ENCODE data around the gene ZNF254. TPM values are rescaled to one million over a fixed set of nuclear protein-coding genes. Genes with fewer than 3 reads are reported as not detected.

Gene ZNF254
- total RNA-seq, 4 donors from 2014 or later = 6.1 to 18.3 (median 8.8) TPM

DNA sequence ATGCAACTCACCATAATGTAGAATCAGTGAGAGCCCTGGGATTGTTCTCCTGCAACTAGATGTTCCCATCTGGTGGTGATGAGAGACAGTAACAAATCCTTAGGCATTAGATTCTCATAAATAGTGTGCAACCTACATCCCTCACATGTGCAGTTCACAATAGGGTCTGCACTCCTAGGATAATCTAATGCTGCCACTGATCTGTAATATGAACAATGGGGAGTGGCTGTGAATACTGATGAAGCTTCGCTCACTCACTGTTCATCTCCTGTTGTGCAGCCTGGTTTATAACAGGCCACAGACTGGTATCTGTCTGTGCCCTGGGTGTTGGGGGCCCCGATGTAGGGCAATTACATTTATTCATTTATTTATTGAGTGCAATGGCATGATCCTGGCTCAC is 86.9 kb downstream of the ZNF254 start:
- intact Hi-C loops (cut with DNase I) = no loop called here
- DNase-seq = no peak
- peaks cover 0 to 85% (median 38%) of the 10 kb centered on the region in 3 donors for H3K9me3 ChIP-seq

DNA sequence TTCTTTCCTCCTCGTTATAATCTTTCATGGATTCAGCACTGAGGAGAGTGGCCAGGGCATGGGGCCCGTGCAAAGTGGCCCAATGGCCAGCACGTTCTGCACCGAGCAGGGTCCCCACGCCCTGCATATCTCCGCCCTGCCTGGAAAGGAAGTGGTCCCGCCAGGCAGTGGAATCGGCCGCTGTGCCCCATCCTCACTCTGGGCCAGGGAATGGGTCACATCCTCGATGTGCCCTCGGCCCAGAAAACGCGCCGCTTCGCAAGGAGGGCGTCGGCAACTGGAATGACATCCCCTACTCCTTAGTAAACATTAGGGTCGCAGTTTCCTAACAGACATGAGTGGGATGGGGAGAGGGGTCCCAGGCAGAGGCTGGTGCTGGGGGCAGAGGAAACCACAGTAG is 90.7 kb downstream of the ZNF254 start:
- WGBS, 2 donors = 87 to 92% methylated on average over 10 to 12 of the region's 18 CpGs
- Histone ChIP-seq H3K9me3 (peaks cover 0 to 69% (median 30%) of the 10 kb centered on the region in 3 donors), H3K27me3 (no peaks in the 10 kb centered on the region), H3K4me1 (no peaks in the 10 kb centered on the region), H3K27ac (no peak overlapping the region), H3K36me3 (no peaks in the 10 kb centered on the region), H3K4me3 (no peak overlapping the region)
- intact Hi-C loops (cut with DNase I) = no loop called here
- TF ChIP-seq, protein P1, sequence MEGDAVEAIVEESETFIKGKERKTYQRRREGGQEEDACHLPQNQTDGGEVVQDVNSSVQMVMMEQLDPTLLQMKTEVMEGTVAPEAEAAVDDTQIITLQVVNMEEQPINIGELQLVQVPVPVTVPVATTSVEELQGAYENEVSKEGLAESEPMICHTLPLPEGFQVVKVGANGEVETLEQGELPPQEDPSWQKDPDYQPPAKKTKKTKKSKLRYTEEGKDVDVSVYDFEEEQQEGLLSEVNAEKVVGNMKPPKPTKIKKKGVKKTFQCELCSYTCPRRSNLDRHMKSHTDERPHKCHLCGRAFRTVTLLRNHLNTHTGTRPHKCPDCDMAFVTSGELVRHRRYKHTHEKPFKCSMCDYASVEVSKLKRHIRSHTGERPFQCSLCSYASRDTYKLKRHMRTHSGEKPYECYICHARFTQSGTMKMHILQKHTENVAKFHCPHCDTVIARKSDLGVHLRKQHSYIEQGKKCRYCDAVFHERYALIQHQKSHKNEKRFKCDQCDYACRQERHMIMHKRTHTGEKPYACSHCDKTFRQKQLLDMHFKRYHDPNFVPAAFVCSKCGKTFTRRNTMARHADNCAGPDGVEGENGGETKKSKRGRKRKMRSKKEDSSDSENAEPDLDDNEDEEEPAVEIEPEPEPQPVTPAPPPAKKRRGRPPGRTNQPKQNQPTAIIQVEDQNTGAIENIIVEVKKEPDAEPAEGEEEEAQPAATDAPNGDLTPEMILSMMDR (IDR thresholded peaks at IDR 0.05) = no peak
- TF ChIP-seq POLR2A (IDR thresholded peaks at IDR 0.05) = no peak
- DNase-seq = no peak

More for the DNA sequence above, 86.9 kb downstream of the ZNF254 start:
- Histone ChIP-seq H3K4me3 (no peak overlapping the region), H3K4me1 (no peaks in the 10 kb centered on the region), H3K27ac (no peak overlapping the region), H3K36me3 (no peaks in the 10 kb centered on the region), H3K27me3 (no peaks in the 10 kb centered on the region)
- 84 to 100% methylated on average over 2 of the region's 2 CpGs for WGBS, 2 donors
- no peak for TF ChIP-seq POLR2A (IDR thresholded peaks at IDR 0.05)
- TF ChIP-seq, protein P1 (IDR thresholded peaks at IDR 0.05) = no peak

DNA sequence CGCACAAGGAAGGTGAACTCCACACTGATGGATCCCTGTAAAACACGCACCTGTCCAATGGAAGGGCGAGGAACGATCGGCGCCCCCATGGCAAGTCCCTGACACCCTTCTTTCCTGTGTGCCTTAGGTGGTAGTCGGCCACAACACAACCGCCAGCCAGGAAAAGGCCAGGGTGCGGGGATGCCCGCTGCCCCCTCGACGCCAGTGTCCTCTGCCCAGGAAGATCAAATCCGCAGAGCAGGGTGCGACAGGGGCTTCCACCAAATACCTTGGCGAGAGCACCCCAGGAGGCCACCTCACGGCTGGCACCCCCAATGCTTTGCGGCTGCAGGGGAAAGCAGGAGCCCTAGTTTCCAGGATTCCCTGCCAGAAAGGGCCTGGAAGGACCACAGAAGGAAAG is 91.2 kb downstream of the ZNF254 start:
- no peaks in the 10 kb centered on the region for H3K4me1 ChIP-seq
- TF ChIP-seq, protein P1 (IDR thresholded peaks at IDR 0.05) = no peak
- TF ChIP-seq POLR2A (IDR thresholded peaks at IDR 0.05) = no peak

More for the DNA sequence above, 91.2 kb downstream of the ZNF254 start:
- no peaks in the 10 kb centered on the region for H3K36me3 ChIP-seq
- peaks cover 0 to 65% (median 30%) of the 10 kb centered on the region in 3 donors for H3K9me3 ChIP-seq
- H3K27me3 ChIP-seq = no peaks in the 10 kb centered on the region
- H3K4me3 ChIP-seq = no peak overlapping the region
- H3K27ac ChIP-seq = no peak overlapping the region
- DNase-seq = no peak
- WGBS, 2 donors = 78 to 96% methylated on average over 4 to 7 of the region's 17 CpGs
- intact Hi-C loops (cut with DNase I) = no loop called here

Other genes with a start within 250 kb of the ZNF254 start
- gene ZNF726, start 172.3 kb upstream of the ZNF254 start, total RNA-seq = 1 to 10 TPM; 2.1 to 3.4 (median 2.8) TPM

Data from esophagus squamous epithelium (tissue), 5 donors.